ENCODE measurements around the gene CAP2. TPM values are rescaled to one million over a fixed set of nuclear protein-coding genes. Genes with fewer than 3 reads are reported as not detected.
A peak's percentile ranks its signal among the peaks of the same experiment; 100 is the strongest.
"Not testable (repeated sequence)": the region's sequence is repeated elsewhere in the genome, so short reads cannot be mapped to it uniquely, and the experiment has no call there.

Gene CAP2
- total RNA-seq, 1 donor from 2014 or later, result 15.5 TPM

DNA sequence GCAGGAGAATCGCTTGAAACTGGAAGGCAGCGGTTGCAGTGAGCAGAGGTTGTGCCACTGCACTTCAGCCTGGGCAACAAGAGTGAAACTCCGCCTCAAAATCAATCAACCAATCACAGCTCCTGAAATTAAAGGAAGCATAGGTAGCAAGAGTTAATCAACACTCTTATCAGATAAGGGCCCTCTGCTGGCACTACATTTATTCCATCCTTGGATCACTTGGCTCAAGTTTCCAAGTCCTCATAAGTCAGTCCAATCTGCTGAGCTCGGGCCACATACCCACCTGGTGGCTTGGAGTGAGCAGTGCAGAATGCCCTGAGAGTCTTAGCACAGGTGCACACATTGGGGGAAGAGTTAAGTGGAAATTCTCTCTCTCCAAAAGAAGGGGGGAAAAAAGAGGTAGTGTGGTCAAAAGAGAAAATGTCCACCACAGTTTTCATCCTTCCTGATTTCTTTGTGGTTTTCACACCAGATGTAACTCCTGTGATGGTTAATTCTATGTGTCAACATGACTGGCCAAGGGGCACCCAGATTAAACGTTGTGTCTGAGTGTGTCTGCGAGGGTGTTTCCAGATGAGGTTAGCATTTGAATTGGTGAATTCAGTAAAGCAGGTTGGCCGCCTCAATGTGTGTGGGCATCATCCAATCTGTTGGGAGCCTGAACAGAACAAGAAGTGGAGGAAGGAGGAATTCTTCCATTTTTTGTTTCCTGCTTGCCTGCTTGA, 192.5 kb downstream of the CAP2 start:
- H3K27me3 Mint-ChIP-seq, result no peaks in the 10 kb centered on the region
- TF ChIP-seq, protein P1, sequence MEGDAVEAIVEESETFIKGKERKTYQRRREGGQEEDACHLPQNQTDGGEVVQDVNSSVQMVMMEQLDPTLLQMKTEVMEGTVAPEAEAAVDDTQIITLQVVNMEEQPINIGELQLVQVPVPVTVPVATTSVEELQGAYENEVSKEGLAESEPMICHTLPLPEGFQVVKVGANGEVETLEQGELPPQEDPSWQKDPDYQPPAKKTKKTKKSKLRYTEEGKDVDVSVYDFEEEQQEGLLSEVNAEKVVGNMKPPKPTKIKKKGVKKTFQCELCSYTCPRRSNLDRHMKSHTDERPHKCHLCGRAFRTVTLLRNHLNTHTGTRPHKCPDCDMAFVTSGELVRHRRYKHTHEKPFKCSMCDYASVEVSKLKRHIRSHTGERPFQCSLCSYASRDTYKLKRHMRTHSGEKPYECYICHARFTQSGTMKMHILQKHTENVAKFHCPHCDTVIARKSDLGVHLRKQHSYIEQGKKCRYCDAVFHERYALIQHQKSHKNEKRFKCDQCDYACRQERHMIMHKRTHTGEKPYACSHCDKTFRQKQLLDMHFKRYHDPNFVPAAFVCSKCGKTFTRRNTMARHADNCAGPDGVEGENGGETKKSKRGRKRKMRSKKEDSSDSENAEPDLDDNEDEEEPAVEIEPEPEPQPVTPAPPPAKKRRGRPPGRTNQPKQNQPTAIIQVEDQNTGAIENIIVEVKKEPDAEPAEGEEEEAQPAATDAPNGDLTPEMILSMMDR (IDR thresholded peaks at IDR 0.05; ENCODE audit: unreplicated experiment), result peak; percentile 25
- no peaks in the 10 kb centered on the region for H3K4me1 Mint-ChIP-seq (ENCODE audit: low read depth)
- H3K4me3 Mint-ChIP-seq (ENCODE audit: low read depth), result no peak overlapping the region
- no peak for DNase-seq (ENCODE audit: low spot score, unreplicated experiment)
- no peaks in the 10 kb centered on the region for H3K9me3 Mint-ChIP-seq (ENCODE audit: low read depth)
- no peak overlapping the region for H3K27ac Mint-ChIP-seq
- no peaks in the 10 kb centered on the region for H3K36me3 Mint-ChIP-seq (ENCODE audit: insufficient read depth)

DNA sequence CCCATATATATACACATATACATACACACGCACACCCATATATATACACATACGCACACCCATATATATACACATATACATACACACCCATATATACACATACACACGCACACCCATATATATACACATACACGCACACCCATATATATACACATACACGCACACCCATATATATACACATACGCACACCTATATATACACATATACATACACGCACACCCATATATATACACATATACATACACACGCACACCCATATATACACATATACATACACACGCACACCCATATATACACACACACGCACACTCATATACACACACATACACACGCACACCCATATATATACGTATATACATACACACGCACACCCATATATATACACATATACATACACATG, 193.2 kb downstream of the CAP2 start:
- H3K4me3 Mint-ChIP-seq (ENCODE audit: low read depth); H3K36me3 Mint-ChIP-seq (ENCODE audit: insufficient read depth); H3K9me3 Mint-ChIP-seq (ENCODE audit: low read depth); H3K27me3 Mint-ChIP-seq; H3K27ac Mint-ChIP-seq; H3K4me1 Mint-ChIP-seq (ENCODE audit: low read depth); DNase-seq (ENCODE audit: low spot score, unreplicated experiment): not testable (repeated sequence)

DNA sequence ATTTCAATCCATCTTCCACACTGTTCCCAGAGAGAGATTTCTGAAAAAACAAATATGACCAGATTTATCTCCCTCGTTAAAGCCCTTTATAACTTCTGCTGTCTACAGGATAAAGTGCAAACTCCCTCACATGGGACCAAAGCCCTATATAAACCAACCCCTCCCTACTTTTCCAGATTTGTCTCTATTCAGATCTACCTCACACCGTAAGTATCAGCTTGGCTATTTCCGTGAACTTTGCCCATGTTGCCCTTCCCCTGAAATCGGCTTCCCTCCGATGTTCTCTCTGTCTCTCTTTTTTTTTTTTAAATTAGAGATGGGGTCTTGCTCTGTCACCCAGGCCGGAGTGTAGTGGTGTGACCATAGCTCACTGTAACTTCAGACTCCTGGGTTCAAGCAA, 194.6 kb downstream of the CAP2 start:
- no peaks in the 10 kb centered on the region for H3K9me3 Mint-ChIP-seq (ENCODE audit: low read depth)
- no peak overlapping the region for H3K4me3 Mint-ChIP-seq (ENCODE audit: low read depth)
- no peak for DNase-seq (ENCODE audit: low spot score, unreplicated experiment)
- TF ChIP-seq, protein P1 (IDR thresholded peaks at IDR 0.05; ENCODE audit: unreplicated experiment), result no peak
- no peaks in the 10 kb centered on the region for H3K36me3 Mint-ChIP-seq (ENCODE audit: insufficient read depth)
- H3K27me3 Mint-ChIP-seq, result no peaks in the 10 kb centered on the region
- H3K27ac Mint-ChIP-seq, result no peak overlapping the region
- no peaks in the 10 kb centered on the region for H3K4me1 Mint-ChIP-seq (ENCODE audit: low read depth)

DNA sequence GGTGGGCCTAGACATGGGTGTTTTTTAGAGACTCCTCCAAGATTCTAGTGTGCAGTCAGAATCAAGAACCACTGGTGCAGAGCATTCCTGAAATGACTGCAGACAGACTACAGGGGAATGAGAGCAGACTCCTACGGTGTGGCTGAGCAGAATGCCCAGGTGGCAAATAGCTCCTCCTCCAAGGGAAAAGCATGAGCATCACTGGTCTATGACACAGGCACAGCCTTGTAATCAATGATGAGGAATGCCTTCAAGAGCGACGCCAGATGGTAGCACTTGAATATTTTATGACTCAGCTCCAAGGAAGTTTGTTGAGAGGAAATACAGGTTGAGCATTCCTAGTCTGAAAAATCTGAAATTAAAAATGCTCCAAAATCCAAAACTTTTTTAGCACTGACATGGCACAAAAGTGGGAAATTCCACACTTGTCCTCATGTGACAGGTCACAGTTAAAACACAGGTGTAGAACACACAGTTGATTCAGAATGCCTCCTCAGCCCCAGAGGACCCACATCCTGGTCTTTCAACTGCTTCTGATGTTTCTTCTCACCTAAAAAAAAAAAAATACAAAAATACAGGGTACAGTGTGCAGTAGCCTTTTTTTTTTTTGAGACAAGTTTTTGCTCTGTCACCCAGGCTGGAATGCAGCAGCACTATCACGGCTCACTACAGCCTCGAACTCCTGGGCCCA, 196.2 kb downstream of the CAP2 start:
- H3K4me3 Mint-ChIP-seq (ENCODE audit: low read depth), result no peak overlapping the region
- TF ChIP-seq, protein P1 (IDR thresholded peaks at IDR 0.05; ENCODE audit: unreplicated experiment), result no peak
- no peak for DNase-seq (ENCODE audit: low spot score, unreplicated experiment)
- peak overlapping the region; percentile 47 for H3K27ac Mint-ChIP-seq
- H3K4me1 Mint-ChIP-seq (ENCODE audit: low read depth), result no peaks in the 10 kb centered on the region
- no peaks in the 10 kb centered on the region for H3K36me3 Mint-ChIP-seq (ENCODE audit: insufficient read depth)
- H3K9me3 Mint-ChIP-seq (ENCODE audit: low read depth), result no peaks in the 10 kb centered on the region
- H3K27me3 Mint-ChIP-seq, result no peaks in the 10 kb centered on the region

DNA sequence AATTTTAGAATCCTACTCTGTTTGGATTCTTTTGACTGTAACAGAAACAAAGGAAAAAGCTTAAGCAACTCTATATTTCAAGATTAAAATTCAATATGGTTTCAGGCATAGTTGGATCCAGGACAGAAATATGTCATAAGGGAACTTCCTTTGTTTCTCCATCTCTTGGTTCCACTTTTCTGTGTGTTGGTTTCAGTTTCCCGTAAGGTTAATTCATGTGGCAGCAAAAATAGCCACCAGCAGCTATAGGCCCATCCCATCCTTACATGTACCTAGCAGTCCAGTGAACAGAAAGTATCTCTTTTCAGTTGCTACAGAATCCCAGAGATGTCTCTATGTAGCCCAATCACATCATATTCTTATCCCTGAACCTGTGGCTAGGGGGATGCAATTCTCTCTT, 197.9 kb downstream of the CAP2 start:
- DNase-seq (ENCODE audit: low spot score, unreplicated experiment), result no peak
- H3K4me3 Mint-ChIP-seq (ENCODE audit: low read depth), result no peak overlapping the region
- TF ChIP-seq, protein P1 (IDR thresholded peaks at IDR 0.05; ENCODE audit: unreplicated experiment), result no peak
- no peaks in the 10 kb centered on the region for H3K36me3 Mint-ChIP-seq (ENCODE audit: insufficient read depth)
- no peaks in the 10 kb centered on the region for H3K27me3 Mint-ChIP-seq
- H3K4me1 Mint-ChIP-seq (ENCODE audit: low read depth), result no peaks in the 10 kb centered on the region
- H3K27ac Mint-ChIP-seq, result no peak overlapping the region
- no peaks in the 10 kb centered on the region for H3K9me3 Mint-ChIP-seq (ENCODE audit: low read depth)

DNA sequence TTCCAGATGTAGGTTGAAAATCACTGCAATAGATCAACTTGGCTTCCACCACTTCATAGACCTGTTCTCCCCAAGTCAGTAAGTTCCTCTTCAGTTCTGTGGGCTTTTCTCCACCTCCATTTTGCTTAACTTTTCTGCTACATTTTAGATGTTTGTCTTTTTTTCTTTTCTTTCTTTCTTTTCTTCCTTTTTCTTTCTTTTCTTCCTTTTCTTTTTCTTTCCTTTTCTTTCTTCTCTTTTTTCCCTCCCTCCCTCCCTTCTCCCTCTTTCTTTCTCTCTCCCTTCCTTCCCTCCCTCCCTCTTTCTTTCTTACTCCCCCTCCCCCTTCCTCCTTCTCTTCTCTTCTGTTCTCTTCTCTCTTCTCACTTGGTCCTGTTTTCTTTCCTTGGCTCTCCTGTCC, 199.9 kb downstream of the CAP2 start:
- Mint-ChIP-seq H3K4me1 (ENCODE audit: low read depth) (no peaks in the 10 kb centered on the region), H3K27me3 (no peaks in the 10 kb centered on the region), H3K4me3 (ENCODE audit: low read depth) (no peak overlapping the region), H3K27ac (no peak overlapping the region), H3K36me3 (ENCODE audit: insufficient read depth) (no peaks in the 10 kb centered on the region), H3K9me3 (ENCODE audit: low read depth) (no peaks in the 10 kb centered on the region)
- TF ChIP-seq, protein P1 (IDR thresholded peaks at IDR 0.05; ENCODE audit: unreplicated experiment), result no peak
- DNase-seq (ENCODE audit: low spot score, unreplicated experiment), result no peak
